ENCODE measurements around the gene TRPM3.
"Not testable (repeated sequence)": the region's sequence is repeated elsewhere in the genome, so short reads cannot be mapped to it uniquely, and the experiment has no call there.

TRPM3 gene

DNA sequence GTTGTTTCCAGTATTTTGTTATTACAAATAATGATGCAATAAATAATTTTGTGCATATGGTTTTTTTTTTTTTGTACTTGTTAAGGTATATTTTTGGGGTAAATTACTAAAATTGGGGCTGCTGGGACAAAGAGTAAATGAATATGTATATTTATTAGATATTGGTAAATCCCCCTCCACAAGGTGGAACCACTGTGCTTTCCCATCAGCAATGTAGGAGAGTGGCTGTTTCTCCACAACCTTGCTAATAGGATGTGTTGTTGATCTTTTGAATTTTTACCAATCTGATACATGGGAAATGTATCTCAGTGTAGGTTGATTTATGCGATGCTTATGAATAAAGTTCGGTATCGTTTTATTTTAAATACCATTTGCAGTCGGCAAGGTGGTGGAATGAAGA lies 118.1 kb downstream of the TRPM3 start:
- in situ Hi-C loops (cut with MboI; ENCODE audit: low sequenced_read_pairs), result no loop called here

- in situ Hi-C loops (cut with MboI; ENCODE audit: low sequenced_read_pairs), result no loop called here
Measured at GRCh38 chr9:71001780-71002386, 119.5 kb downstream of the TRPM3 start.

GRCh38 chr9:70998962-70999361 lies 122.5 kb downstream of the TRPM3 start:
- in situ Hi-C loops (cut with MboI; ENCODE audit: low sequenced_read_pairs), result no loop called here

- in situ Hi-C loops (cut with MboI; ENCODE audit: low sequenced_read_pairs), result no loop called here
Measured at GRCh38 chr9:70995511-70995910, 125.9 kb downstream of the TRPM3 start.

GRCh38 chr9:70994582-70994981 lies 126.8 kb downstream of the TRPM3 start:
- in situ Hi-C loops (cut with MboI; ENCODE audit: low sequenced_read_pairs), result no loop called here

DNA sequence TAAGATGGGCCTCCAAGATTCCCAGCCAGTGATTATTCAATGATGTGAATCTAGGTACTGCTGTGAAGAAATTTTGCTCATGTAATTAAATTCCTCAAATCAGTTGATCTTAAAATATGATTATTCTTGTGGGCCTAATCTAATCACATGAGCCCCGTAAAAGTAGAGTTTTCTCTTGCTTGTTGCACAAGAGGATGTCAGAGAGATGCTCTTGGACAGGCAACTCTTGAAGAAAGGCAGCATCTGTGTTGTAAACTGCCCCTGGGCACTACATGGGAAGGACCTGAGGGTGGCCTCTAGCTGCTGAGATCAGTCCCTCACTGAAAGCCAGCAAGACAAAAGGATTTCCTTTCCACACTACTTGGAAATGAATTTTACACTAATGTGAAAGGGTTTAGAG lies 132.9 kb downstream of the TRPM3 start:
- in situ Hi-C loops (cut with MboI; ENCODE audit: low sequenced_read_pairs), result no loop called here

DNA sequence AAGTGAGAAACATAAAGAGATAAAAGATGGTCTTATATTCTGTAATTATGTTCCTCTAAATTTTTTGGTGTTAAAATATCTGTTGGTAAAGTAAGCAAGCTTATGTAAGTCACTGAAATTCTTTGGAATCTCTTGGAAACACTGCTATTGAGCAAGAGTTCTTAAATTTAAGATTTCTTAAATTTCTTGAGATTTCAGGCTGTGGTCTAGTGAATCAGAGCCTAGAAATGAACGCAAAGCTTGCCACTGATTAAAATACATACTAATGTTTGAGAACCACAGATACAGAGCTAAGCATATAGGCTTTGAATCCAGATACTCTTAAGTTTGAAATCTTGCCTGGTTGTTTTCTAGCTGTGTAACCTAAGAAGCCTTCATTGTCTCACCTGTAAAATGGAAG lies 133.4 kb downstream of the TRPM3 start:
- in situ Hi-C loops (cut with MboI; ENCODE audit: low sequenced_read_pairs), result no loop called here

GRCh38 chr9:70986984-70987383 lies 134.4 kb downstream of the TRPM3 start:
- in situ Hi-C loops (cut with MboI; ENCODE audit: low sequenced_read_pairs), result no loop called here

DNA sequence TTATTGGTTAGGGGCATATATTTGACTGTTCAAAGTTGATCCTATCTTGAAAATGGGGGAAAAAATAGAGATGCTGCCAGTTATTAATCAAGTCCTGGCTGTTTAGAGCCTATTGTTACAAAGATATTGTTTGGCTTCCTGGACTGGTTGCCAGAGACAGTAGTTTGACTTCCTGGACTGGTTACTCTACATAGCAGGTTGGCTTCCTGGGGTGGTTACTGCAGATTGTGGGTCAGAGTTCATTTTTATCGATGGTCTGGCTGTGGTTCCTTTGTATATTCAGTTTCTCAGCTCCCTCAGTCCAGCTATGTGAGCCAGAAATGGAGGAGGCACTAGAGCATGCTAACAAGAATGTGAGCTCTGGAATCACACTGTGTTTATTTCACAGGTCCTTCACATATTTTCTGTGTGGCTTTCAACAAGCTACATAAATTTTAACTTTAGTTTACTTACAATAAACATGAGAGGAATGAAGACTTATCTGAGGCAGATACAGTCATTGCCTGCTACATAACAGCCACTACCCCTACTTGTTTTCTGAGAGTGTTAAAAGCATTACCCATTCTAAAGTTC lies 137.6 kb downstream of the TRPM3 start:
- in situ Hi-C loops (cut with MboI; ENCODE audit: low sequenced_read_pairs), result no loop called here

DNA sequence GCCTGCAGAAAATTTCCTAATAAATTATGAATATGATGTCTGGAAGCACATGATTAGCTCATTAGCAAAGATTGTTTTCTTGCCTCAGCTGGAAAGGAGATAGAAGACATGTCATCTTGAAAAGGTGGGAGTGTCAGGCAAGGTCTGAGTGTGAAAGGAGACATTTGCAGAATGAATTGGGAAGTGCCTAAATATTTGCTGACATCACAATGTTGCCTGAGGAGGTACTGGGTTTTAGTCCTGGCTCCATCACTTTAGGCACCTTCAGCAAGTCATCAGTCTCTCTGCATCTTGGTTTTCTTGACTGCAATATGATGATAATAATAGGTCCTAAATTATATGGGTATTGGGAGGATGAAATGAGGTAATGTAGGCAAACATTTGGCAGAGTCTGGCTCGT lies 140.1 kb downstream of the TRPM3 start:
- in situ Hi-C loops (cut with MboI; ENCODE audit: low sequenced_read_pairs), result no loop called here

GRCh38 chr9:70979966-70980365 lies 141.5 kb downstream of the TRPM3 start:
- in situ Hi-C loops (cut with MboI; ENCODE audit: low sequenced_read_pairs), result no loop called here

- in situ Hi-C loops (cut with MboI; ENCODE audit: low sequenced_read_pairs), result no loop called here
Measured at GRCh38 chr9:70978085-70978484, 143.3 kb downstream of the TRPM3 start.

- in situ Hi-C loops (cut with MboI; ENCODE audit: low sequenced_read_pairs), result no loop called here
Measured at GRCh38 chr9:70975821-70976220, 145.6 kb downstream of the TRPM3 start.

- in situ Hi-C loops (cut with MboI; ENCODE audit: low sequenced_read_pairs), result no loop called here
Measured at GRCh38 chr9:70971723-70972122, 149.7 kb downstream of the TRPM3 start.

DNA sequence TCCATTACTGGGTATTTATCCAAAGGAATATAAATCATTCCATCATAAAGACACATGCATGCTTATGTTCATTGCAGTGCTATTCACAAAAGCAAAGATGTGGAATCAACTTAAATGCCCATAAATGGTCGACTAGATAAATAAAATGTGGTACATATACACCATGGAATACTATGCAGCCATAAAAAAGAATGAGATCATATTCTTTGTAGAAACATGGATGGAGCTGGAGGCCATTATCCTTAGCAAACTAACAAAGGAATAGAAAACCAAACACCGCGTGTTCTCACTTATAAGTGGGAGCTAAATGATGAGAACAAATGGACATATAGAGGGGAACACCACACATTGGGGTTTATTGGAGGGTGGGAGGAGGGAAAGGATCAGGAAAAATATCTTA lies 155.0 kb downstream of the TRPM3 start:
- in situ Hi-C loops (cut with MboI; ENCODE audit: low sequenced_read_pairs), result not testable (repeated sequence)

- in situ Hi-C loops (cut with MboI; ENCODE audit: low sequenced_read_pairs), result no loop called here
Measured at GRCh38 chr9:70964861-70965260, 156.6 kb downstream of the TRPM3 start.

DNA sequence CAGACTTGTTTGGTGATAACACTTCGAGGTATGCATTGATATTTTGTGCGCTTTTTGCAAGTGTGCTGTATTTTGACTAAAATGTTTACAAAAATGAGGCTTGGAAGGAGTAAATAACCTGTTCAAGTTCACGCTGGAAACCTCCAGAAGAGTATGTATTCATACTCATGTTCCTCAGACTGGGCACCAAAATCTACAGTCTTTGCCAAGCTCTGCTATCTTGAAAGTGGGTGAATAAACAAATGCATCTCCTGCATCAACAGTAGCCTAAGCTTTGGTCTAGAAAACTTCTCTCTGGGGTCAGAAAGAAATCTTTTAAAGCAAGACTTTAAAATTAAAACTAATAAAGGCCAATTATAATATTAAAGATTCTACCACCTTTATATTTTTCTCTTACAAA lies 157.9 kb downstream of the TRPM3 start:
- in situ Hi-C loops (cut with MboI; ENCODE audit: low sequenced_read_pairs), result no loop called here

- in situ Hi-C loops (cut with MboI; ENCODE audit: low sequenced_read_pairs), result no loop called here
Measured at GRCh38 chr9:70962761-70963440, 158.5 kb downstream of the TRPM3 start.

DNA sequence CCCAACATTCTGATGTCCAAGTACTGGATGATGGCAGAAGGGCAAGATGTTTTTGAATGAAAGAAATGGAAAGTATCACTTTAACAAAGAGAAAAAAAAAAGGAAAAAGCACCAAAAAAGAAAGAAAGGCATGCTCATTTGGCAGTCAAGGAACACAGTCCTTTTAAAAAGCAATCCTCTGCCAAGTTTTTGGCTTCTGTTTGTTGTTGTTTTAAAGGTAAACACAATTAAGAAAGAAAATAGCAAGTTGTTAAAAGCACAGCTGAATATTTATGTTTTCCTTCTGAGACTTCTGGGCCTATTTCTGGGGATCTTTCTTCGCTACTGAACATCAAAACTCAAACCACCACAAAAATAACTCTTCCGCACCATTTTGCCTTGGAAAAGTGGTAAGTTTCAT lies 162.1 kb downstream of the TRPM3 start:
- in situ Hi-C loops (cut with MboI; ENCODE audit: low sequenced_read_pairs), result no loop called here

- in situ Hi-C loops (cut with MboI; ENCODE audit: low sequenced_read_pairs), result no loop called here
Measured at GRCh38 chr9:70954596-70955143, 166.8 kb downstream of the TRPM3 start.

DNA sequence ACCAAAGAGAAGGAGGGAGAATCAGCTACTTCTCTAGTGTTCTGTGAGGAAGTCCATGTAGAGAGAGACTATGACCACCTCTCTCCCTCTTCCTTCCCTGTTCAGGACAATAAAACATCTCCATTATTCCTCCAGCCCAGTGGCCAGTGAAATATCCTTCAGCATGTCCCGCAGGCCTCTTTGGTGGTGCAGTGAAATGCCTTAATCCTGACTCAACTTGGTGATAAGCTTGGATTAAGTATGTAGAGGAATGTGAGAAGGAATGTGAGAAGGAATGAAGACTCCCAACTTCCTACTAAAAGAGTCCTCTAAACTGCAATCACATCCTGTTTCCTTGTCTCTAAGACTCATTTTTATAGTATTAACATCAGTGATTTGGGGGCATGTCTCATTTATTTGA lies 167.3 kb downstream of the TRPM3 start:
- in situ Hi-C loops (cut with MboI; ENCODE audit: low sequenced_read_pairs), result no loop called here
